Neural progenitor cell (in vitro differentiated cells): ENCODE data around the gene ARSD. TPM values are rescaled to one million over a fixed set of nuclear protein-coding genes. Genes with fewer than 3 reads are reported as not detected.
"Not testable (repeated sequence)": the region's sequence is repeated elsewhere in the genome, so short reads cannot be mapped to it uniquely, and the experiment has no call there.

Source experiments
- DNase-seq: peaks from one replicate; pipeline ENCODE4 v3.0.0-alpha.2; 2016; ENCODE audit warnings: low spot score
- H2AFZ ChIP-seq: fragments of 200-600 bp; sonication (generic); replicated peaks from 2 replicates; pipeline ENCODE4 v1.6.1; 2016; ENCODE audit warnings: antibody characterized with exemption
- H3F3A ChIP-seq: fragments of 200-600 bp; sonication (generic); 2 replicates; pipeline ENCODE4 v1.6.1; 2016; ENCODE audit warnings: antibody characterized with exemption, low read depth
- H3K27ac ChIP-seq: fragments of 200-600 bp; sonication (generic); 2 replicates; pipeline ENCODE4 v1.5.1; 2016; ENCODE audit warnings: mild to moderate bottlenecking
- H3K27me3 ChIP-seq: fragments of 200-600 bp; sonication (generic); 2 replicates; pipeline ENCODE4 v1.6.1; 2016; ENCODE audit warnings: mild to moderate bottlenecking, moderate library complexity
- H3K36me3 ChIP-seq: fragments of 200-600 bp; sonication (generic); 2 replicates; pipeline ENCODE4 v1.5.1; 2016
- H3K4me1 ChIP-seq: fragments of 200-600 bp; sonication (generic); 2 replicates; pipeline ENCODE4 v1.6.1; 2016; ENCODE audit warnings: mixed run types
- H3K4me2 ChIP-seq: fragments of 200-600 bp; sonication (generic); 2 replicates; pipeline ENCODE4 v1.6.1; 2016
- H3K4me3 ChIP-seq: fragments of 200-600 bp; sonication (generic); 2 replicates; pipeline ENCODE4 v1.5.1; 2016
- H3K79me2 ChIP-seq: fragments of 200-600 bp; sonication (generic); 2 replicates; pipeline ENCODE4 v1.6.1; 2016; ENCODE audit warnings: low read depth
- H3K9ac ChIP-seq: fragments of 200-600 bp; sonication (generic); 2 replicates; pipeline ENCODE4 v1.6.1; 2016
- H3K9me3 ChIP-seq: fragments of 200-600 bp; sonication (generic); 2 replicates; pipeline ENCODE4 v1.5.1; 2016; ENCODE audit warnings: low read depth
- H4K20me1 ChIP-seq: fragments of 200-600 bp; sonication (generic); 2 replicates; pipeline ENCODE4 v1.6.1; 2016; ENCODE audit warnings: low read depth
- H3K27ac Mint-ChIP-seq: 3 replicates; pipeline ENCODE4 v1.8.0; 2021; ENCODE audit warnings: mixed read lengths
- H3K27me3 Mint-ChIP-seq: 2 replicates; pipeline ENCODE4 v1.8.0; 2022; ENCODE audit warnings: low read depth, mild to moderate bottlenecking, inconsistent platforms, moderate library complexity, mixed read lengths; ENCODE audit not compliant: insufficient read depth
- H3K36me3 Mint-ChIP-seq: 3 replicates; pipeline ENCODE4 v1.8.0; 2021; ENCODE audit warnings: mixed read lengths
- H3K4me1 Mint-ChIP-seq: 3 replicates; pipeline ENCODE4 v1.8.0; 2021; ENCODE audit warnings: mixed read lengths
- H3K4me3 Mint-ChIP-seq: 3 replicates; pipeline ENCODE4 v1.8.0; 2021; ENCODE audit warnings: mild to moderate bottlenecking, moderate library complexity, mixed read lengths
- H3K9me3 Mint-ChIP-seq: 3 replicates; pipeline ENCODE4 v1.8.0; 2020; ENCODE audit warnings: mixed read lengths
- EZH2 ChIP-seq: fragments of 200-600 bp; sonication (generic); IDR thresholded peaks from 2 replicates; pipeline ENCODE4 v1.6.1; 2017; ENCODE audit warnings: antibody characterized with exemption, mild to moderate bottlenecking, moderate library complexity
- EZH2phosphoT487 ChIP-seq: fragments of 200-600 bp; sonication (generic); IDR thresholded peaks from 2 replicates; pipeline ENCODE4 v1.6.1; 2017; ENCODE audit warnings: antibody characterized with exemption
- total RNA-seq: library from RNA; depleted of rRNA; stranded (reverse); fragments of >200 nt; gene quantifications from 2 replicates; pipeline ENCODE4 v1.2.3, GENCODE V29; 2015; ENCODE audit warnings: low replicate concordance
- TF ChIP-seq, protein P1 (sequence below): fragments of 200-600 bp; sonication (generic); IDR thresholded peaks from 2 replicates; pipeline ENCODE4 v1.5.1; 2017; ENCODE audit warnings: antibody characterized with exemption, mild to moderate bottlenecking

Gene ARSD
- total RNA-seq, 1 donor from 2014 or later, result 4.3 TPM

- DNase-seq, result peak; percentile 74
- H3K4me3 ChIP-seq, result not testable (repeated sequence)
Observed at GRCh38 chrX:2889706-2890490, 39.2 kb downstream of the ARSD start.

DNA sequence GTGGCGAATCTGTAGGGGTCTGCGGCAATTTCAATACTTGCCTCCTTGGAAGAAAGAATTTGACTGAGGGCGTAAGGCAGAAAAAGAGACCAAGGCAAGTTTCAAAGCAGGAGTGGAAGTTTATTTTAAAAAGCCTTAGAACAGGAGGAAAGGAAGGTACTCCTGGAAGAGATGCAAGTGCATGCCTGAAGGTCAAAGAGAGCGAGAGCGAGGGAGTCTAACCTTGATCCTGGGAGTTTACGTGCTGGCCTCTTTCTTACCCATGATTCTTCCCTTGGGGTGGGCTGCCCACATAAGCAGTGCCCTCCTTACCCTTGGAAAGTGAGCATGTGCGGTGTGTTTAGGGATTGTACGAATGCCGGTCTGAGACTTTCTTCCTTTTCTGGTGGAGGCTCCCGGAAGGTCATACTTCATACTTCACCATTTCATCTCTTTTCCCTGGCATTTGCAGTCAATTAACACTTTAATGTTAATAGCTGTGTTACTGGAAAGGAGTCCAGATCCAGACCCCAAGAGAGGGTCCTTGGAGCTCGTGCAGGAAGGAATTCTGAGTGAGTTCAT is 40.0 kb downstream of the ARSD start:
- Histone ChIP-seq H3K9me3 (no peaks in the 10 kb centered on the region), H3K9ac (no peak overlapping the region), H4K20me1 (no peaks in the 10 kb centered on the region), H3K36me3 (no peaks in the 10 kb centered on the region), H3K27ac (no peak overlapping the region), H3K27me3 (no peaks in the 10 kb centered on the region), H2AFZ (no peak overlapping the region), H3K4me2 (no peak overlapping the region), H3F3A (peaks cover 36% of the 10 kb centered on the region), H3K79me2 (no peaks in the 10 kb centered on the region), H3K4me3 (no peak overlapping the region), H3K4me1 (peaks cover 22% of the 10 kb centered on the region)
- no peak for DNase-seq
- Mint-ChIP-seq H3K4me1 (peaks cover 39% of the 10 kb centered on the region), H3K27me3 (peaks cover 3% of the 10 kb centered on the region), H3K36me3 (peaks cover 19% of the 10 kb centered on the region), H3K4me3 (no peak overlapping the region), H3K9me3 (peaks cover 2% of the 10 kb centered on the region), H3K27ac (no peak overlapping the region)
- TF ChIP-seq, protein P1, sequence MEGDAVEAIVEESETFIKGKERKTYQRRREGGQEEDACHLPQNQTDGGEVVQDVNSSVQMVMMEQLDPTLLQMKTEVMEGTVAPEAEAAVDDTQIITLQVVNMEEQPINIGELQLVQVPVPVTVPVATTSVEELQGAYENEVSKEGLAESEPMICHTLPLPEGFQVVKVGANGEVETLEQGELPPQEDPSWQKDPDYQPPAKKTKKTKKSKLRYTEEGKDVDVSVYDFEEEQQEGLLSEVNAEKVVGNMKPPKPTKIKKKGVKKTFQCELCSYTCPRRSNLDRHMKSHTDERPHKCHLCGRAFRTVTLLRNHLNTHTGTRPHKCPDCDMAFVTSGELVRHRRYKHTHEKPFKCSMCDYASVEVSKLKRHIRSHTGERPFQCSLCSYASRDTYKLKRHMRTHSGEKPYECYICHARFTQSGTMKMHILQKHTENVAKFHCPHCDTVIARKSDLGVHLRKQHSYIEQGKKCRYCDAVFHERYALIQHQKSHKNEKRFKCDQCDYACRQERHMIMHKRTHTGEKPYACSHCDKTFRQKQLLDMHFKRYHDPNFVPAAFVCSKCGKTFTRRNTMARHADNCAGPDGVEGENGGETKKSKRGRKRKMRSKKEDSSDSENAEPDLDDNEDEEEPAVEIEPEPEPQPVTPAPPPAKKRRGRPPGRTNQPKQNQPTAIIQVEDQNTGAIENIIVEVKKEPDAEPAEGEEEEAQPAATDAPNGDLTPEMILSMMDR, result no peak
- TF ChIP-seq EZH2phosphoT487 (no peak), EZH2 (no peak)

More at GRCh38 chrX:2889706-2890490, 39.2 kb downstream of the ARSD start:
- not testable (repeated sequence) for H3K9me3 Mint-ChIP-seq, H3K79me2 ChIP-seq, H3K9me3 ChIP-seq, H2AFZ ChIP-seq, H3K9ac ChIP-seq, H3K27me3 Mint-ChIP-seq, H3K36me3 ChIP-seq, H3K27me3 ChIP-seq, H4K20me1 ChIP-seq
- Mint-ChIP-seq H3K36me3 (peaks cover 14% of the 10 kb centered on the region), H3K27ac (peak overlapping the region; percentile 39), H3K4me3 (peak overlapping the region; percentile 3), H3K4me1 (peaks cover 44% of the 10 kb centered on the region)
- TF ChIP-seq, protein P1, result peak; percentile 70
- Histone ChIP-seq H3F3A (peaks cover 36% of the 10 kb centered on the region), H3K4me1 (peaks cover 22% of the 10 kb centered on the region), H3K4me2 (peak overlapping the region; percentile 20), H3K27ac (peak overlapping the region; percentile 76)

DNA sequence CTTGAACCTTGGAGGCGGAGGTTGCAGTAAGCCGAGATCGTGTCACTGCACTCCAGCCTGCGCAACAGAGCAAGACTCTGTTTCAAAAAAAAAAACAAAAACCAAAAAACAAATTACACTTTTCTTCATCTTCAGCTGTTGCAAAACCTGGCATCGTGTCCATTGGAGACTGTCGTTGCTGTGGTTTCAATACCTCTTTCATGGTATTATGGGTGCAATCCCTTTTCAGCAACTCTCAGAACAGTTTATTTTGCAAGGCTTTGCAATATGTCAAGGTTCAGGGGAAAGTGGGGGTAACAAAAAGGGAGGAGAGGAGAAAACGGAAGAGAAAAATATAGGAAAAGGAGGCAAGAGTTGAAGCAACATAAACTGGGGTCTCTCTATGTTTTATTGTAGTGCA is 40.8 kb downstream of the ARSD start:
- no peak overlapping the region for H3K27ac Mint-ChIP-seq
- TF ChIP-seq EZH2phosphoT487 (no peak), EZH2 (no peak)
- TF ChIP-seq, protein P1, result no peak
- peaks cover 39% of the 10 kb centered on the region for H3K4me1 Mint-ChIP-seq

More for the DNA sequence above, 40.8 kb downstream of the ARSD start:
- Histone ChIP-seq H3K27me3 (no peaks in the 10 kb centered on the region), H4K20me1 (no peaks in the 10 kb centered on the region), H3K9me3 (no peaks in the 10 kb centered on the region), H3K4me1 (peaks cover 22% of the 10 kb centered on the region), H3K79me2 (no peaks in the 10 kb centered on the region), H3K4me2 (no peak overlapping the region), H3K4me3 (no peak overlapping the region), H3K9ac (no peak overlapping the region), H3K36me3 (no peaks in the 10 kb centered on the region), H3K27ac (no peak overlapping the region), H2AFZ (no peak overlapping the region), H3F3A (peaks cover 36% of the 10 kb centered on the region)
- H3K27me3 Mint-ChIP-seq, result peaks cover 3% of the 10 kb centered on the region
- H3K4me3 Mint-ChIP-seq, result no peak overlapping the region
- H3K9me3 Mint-ChIP-seq, result peaks cover 2% of the 10 kb centered on the region
- DNase-seq, result no peak
- H3K36me3 Mint-ChIP-seq, result peaks cover 19% of the 10 kb centered on the region
